ENCODE results near the gene XYLT1.

XYLT1 gene

GRCh38 chr16:17287166-17287800, 183.5 kb downstream of the XYLT1 start:
- Histone ChIP-seq H3K36me3 (ENCODE audit: insufficient read depth, low read length) (no peaks in the 10 kb centered on the region), H2AFZ (ENCODE audit: low read length, unreplicated experiment) (no peak overlapping the region), H3K79me2 (ENCODE audit: control insufficient read depth, insufficient read depth, low read length, unreplicated experiment) (peaks cover 8% of the 10 kb centered on the region), H3K4me1 (ENCODE audit: control insufficient read depth, insufficient read depth, low read length, unreplicated experiment) (no peaks in the 10 kb centered on the region), H3K4me3 (ENCODE audit: low read depth, low read length) (no peak overlapping the region), H3K27ac (ENCODE audit: low read depth, low read length) (no peak overlapping the region), H3K27me3 (ENCODE audit: insufficient read depth, low read length) (no peaks in the 10 kb centered on the region)

- H3K27me3 ChIP-seq (ENCODE audit: insufficient read depth, low read length) = no peaks in the 10 kb centered on the region
- no peaks in the 10 kb centered on the region for H3K4me1 ChIP-seq (ENCODE audit: control insufficient read depth, insufficient read depth, low read length, unreplicated experiment)
- peaks cover 8% of the 10 kb centered on the region for H3K79me2 ChIP-seq (ENCODE audit: control insufficient read depth, insufficient read depth, low read length, unreplicated experiment)
- no peak overlapping the region for H3K4me3 ChIP-seq (ENCODE audit: low read depth, low read length)
- H3K36me3 ChIP-seq (ENCODE audit: insufficient read depth, low read length) = no peaks in the 10 kb centered on the region
- no peak overlapping the region for H2AFZ ChIP-seq (ENCODE audit: low read length, unreplicated experiment)
- H3K27ac ChIP-seq (ENCODE audit: low read depth, low read length) = no peak overlapping the region
Observed at GRCh38 chr16:17286443-17286842, 184.3 kb downstream of the XYLT1 start.

- Histone ChIP-seq H3K79me2 (ENCODE audit: control insufficient read depth, insufficient read depth, low read length, unreplicated experiment) (peaks cover 8% of the 10 kb centered on the region), H3K4me1 (ENCODE audit: control insufficient read depth, insufficient read depth, low read length, unreplicated experiment) (no peaks in the 10 kb centered on the region), H3K27me3 (ENCODE audit: insufficient read depth, low read length) (no peaks in the 10 kb centered on the region), H3K27ac (ENCODE audit: low read depth, low read length) (no peak overlapping the region), H2AFZ (ENCODE audit: low read length, unreplicated experiment) (no peak overlapping the region), H3K4me3 (ENCODE audit: low read depth, low read length) (no peak overlapping the region), H3K36me3 (ENCODE audit: insufficient read depth, low read length) (no peaks in the 10 kb centered on the region)
Observed at GRCh38 chr16:17283016-17283415, 187.7 kb downstream of the XYLT1 start.

GRCh38 chr16:17282247-17282646, 188.5 kb downstream of the XYLT1 start:
- Histone ChIP-seq H3K27me3 (ENCODE audit: insufficient read depth, low read length) (no peaks in the 10 kb centered on the region), H3K4me3 (ENCODE audit: low read depth, low read length) (no peak overlapping the region), H3K79me2 (ENCODE audit: control insufficient read depth, insufficient read depth, low read length, unreplicated experiment) (peaks cover 8% of the 10 kb centered on the region), H3K4me1 (ENCODE audit: control insufficient read depth, insufficient read depth, low read length, unreplicated experiment) (no peaks in the 10 kb centered on the region), H3K36me3 (ENCODE audit: insufficient read depth, low read length) (no peaks in the 10 kb centered on the region), H3K27ac (ENCODE audit: low read depth, low read length) (no peak overlapping the region), H2AFZ (ENCODE audit: low read length, unreplicated experiment) (no peak overlapping the region)

DNA sequence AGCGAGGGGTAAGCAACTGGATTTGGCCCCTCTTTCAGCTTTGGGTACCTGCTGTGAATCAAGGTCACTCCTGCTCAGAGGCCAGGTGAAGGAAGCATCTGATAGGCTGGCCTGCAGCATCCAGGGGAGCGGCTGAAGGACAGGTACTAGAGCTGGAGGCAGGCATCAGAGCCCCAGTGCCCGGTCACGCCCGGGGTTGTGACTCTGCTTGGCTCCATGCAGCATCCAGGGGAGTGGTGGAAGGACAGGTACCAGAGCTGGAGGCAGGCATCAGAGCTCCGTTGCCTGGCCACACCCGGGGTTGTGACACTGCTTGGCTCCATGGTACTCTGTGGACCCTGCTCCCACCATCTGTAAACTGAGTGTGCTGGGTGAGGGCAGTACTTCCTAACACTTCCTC, 189.7 kb downstream of the XYLT1 start:
- Histone ChIP-seq H3K36me3 (ENCODE audit: insufficient read depth, low read length) (no peaks in the 10 kb centered on the region), H2AFZ (ENCODE audit: low read length, unreplicated experiment) (no peak overlapping the region), H3K4me3 (ENCODE audit: low read depth, low read length) (no peak overlapping the region), H3K27ac (ENCODE audit: low read depth, low read length) (no peak overlapping the region), H3K79me2 (ENCODE audit: control insufficient read depth, insufficient read depth, low read length, unreplicated experiment) (peaks cover 5% of the 10 kb centered on the region), H3K27me3 (ENCODE audit: insufficient read depth, low read length) (no peaks in the 10 kb centered on the region), H3K4me1 (ENCODE audit: control insufficient read depth, insufficient read depth, low read length, unreplicated experiment) (no peaks in the 10 kb centered on the region)

DNA sequence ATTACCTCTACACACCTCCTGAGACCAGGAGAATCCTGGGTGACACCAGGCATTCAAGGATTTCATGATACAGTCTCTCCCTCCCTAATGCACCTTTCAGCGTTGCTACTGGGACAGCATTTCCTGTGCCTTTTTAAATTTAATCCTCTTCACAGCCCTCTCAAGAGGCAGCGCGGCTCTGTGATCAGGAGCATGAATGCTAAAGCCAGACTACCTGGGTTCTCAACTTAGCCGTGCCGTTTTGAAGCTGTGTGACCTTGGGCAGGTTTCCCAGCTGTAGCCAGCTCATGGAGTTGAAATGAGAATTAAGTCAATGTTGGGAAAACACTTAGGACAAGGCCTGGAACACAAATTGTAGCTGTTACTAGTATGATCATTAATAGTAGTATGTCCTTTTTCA, 191.8 kb downstream of the XYLT1 start:
- Histone ChIP-seq H3K36me3 (ENCODE audit: insufficient read depth, low read length) (no peaks in the 10 kb centered on the region), H3K4me3 (ENCODE audit: low read depth, low read length) (no peak overlapping the region), H3K27me3 (ENCODE audit: insufficient read depth, low read length) (no peaks in the 10 kb centered on the region), H3K79me2 (ENCODE audit: control insufficient read depth, insufficient read depth, low read length, unreplicated experiment) (peaks cover 5% of the 10 kb centered on the region), H3K27ac (ENCODE audit: low read depth, low read length) (no peak overlapping the region), H3K4me1 (ENCODE audit: control insufficient read depth, insufficient read depth, low read length, unreplicated experiment) (peaks cover 8% of the 10 kb centered on the region), H2AFZ (ENCODE audit: low read length, unreplicated experiment) (no peak overlapping the region)

GRCh38 chr16:17277981-17278381, 192.8 kb downstream of the XYLT1 start:
- no peak overlapping the region for H3K4me3 ChIP-seq (ENCODE audit: low read depth, low read length)
- H3K27ac ChIP-seq (ENCODE audit: low read depth, low read length) = no peak overlapping the region
- H2AFZ ChIP-seq (ENCODE audit: low read length, unreplicated experiment) = no peak overlapping the region
- no peaks in the 10 kb centered on the region for H3K36me3 ChIP-seq (ENCODE audit: insufficient read depth, low read length)
- H3K27me3 ChIP-seq (ENCODE audit: insufficient read depth, low read length) = no peaks in the 10 kb centered on the region
- peaks cover 14% of the 10 kb centered on the region for H3K4me1 ChIP-seq (ENCODE audit: control insufficient read depth, insufficient read depth, low read length, unreplicated experiment)
- H3K79me2 ChIP-seq (ENCODE audit: control insufficient read depth, insufficient read depth, low read length, unreplicated experiment) = peaks cover 5% of the 10 kb centered on the region

DNA sequence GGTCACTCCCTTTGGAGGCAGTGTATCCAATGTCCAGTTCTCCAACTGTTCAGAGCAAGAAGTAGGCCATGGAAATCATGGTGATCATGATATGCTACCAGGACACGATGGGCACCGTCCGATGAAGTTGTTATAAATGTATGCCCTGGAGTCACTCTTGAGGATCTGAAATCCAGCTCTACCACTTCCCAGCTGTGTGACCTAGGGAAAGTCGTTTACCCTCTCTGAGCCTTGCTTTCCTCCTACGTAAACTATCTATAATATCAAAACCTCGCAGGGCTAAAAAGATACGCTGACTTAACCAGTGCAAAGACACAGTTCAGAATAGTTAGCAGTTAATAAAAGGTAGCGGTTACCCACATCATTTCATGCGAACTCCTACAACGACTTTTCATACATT, 194.2 kb downstream of the XYLT1 start:
- Histone ChIP-seq H3K79me2 (ENCODE audit: control insufficient read depth, insufficient read depth, low read length, unreplicated experiment) (peaks cover 14% of the 10 kb centered on the region), H3K27ac (ENCODE audit: low read depth, low read length) (no peak overlapping the region), H3K4me3 (ENCODE audit: low read depth, low read length) (no peak overlapping the region), H3K27me3 (ENCODE audit: insufficient read depth, low read length) (no peaks in the 10 kb centered on the region), H3K4me1 (ENCODE audit: control insufficient read depth, insufficient read depth, low read length, unreplicated experiment) (peaks cover 20% of the 10 kb centered on the region), H3K36me3 (ENCODE audit: insufficient read depth, low read length) (no peaks in the 10 kb centered on the region), H2AFZ (ENCODE audit: low read length, unreplicated experiment) (no peak overlapping the region)

GRCh38 chr16:17276010-17276530, 194.7 kb downstream of the XYLT1 start:
- Histone ChIP-seq H3K4me1 (ENCODE audit: control insufficient read depth, insufficient read depth, low read length, unreplicated experiment) (peaks cover 20% of the 10 kb centered on the region), H3K36me3 (ENCODE audit: insufficient read depth, low read length) (no peaks in the 10 kb centered on the region), H3K27me3 (ENCODE audit: insufficient read depth, low read length) (no peaks in the 10 kb centered on the region), H3K4me3 (ENCODE audit: low read depth, low read length) (no peak overlapping the region), H3K79me2 (ENCODE audit: control insufficient read depth, insufficient read depth, low read length, unreplicated experiment) (peaks cover 18% of the 10 kb centered on the region), H2AFZ (ENCODE audit: low read length, unreplicated experiment) (no peak overlapping the region), H3K27ac (ENCODE audit: low read depth, low read length) (no peak overlapping the region)

- Histone ChIP-seq H3K79me2 (ENCODE audit: control insufficient read depth, insufficient read depth, low read length, unreplicated experiment) (peaks cover 18% of the 10 kb centered on the region), H3K36me3 (ENCODE audit: insufficient read depth, low read length) (no peaks in the 10 kb centered on the region), H3K27ac (ENCODE audit: low read depth, low read length) (no peak overlapping the region), H3K4me1 (ENCODE audit: control insufficient read depth, insufficient read depth, low read length, unreplicated experiment) (peaks cover 20% of the 10 kb centered on the region), H3K4me3 (ENCODE audit: low read depth, low read length) (no peak overlapping the region), H2AFZ (ENCODE audit: low read length, unreplicated experiment) (no peak overlapping the region), H3K27me3 (ENCODE audit: insufficient read depth, low read length) (no peaks in the 10 kb centered on the region)
Observed at GRCh38 chr16:17275076-17276009, 195.4 kb downstream of the XYLT1 start.

All from ACC112 (cell line).